ENCODE data around the gene RC3H1.

Gene RC3H1

DNA sequence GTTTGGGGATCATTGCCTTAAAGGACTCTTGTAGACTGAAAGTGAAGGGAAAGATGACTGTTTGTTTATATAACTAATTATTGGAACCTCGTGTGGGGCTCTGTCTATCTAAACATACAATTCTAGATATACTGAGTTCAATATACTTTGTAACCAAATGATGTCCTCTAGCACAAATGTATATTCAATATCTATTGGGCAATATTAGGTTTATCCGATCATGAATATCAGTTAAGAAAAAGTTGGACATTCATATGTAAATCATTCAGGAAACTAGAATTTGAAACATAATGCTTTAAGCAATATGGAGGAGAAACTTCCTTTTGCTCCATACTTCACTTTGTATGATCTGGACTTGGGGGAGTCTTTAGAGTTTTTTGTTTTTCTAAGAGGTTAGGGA, 8.9 kb upstream of the RC3H1 start:
- Histone ChIP-seq H3K4me1 (ENCODE audit: control insufficient read depth in 1 of 2, insufficient read depth in 1 of 2, low read depth in 1 of 2, low read length in 1 of 2) (no peaks in the 10 kb centered on the region), H3K9me3 (no peaks in the 10 kb centered on the region), H3K36me3 (no peaks in the 10 kb centered on the region), H3K27me3 (no peaks in the 10 kb centered on the region), H3K27ac (no peak overlapping the region), H3K4me3 (ENCODE audit: low read depth in 1 of 2, low read length in 1 of 2) (no peak overlapping the region)
- TF ChIP-seq, protein P1, sequence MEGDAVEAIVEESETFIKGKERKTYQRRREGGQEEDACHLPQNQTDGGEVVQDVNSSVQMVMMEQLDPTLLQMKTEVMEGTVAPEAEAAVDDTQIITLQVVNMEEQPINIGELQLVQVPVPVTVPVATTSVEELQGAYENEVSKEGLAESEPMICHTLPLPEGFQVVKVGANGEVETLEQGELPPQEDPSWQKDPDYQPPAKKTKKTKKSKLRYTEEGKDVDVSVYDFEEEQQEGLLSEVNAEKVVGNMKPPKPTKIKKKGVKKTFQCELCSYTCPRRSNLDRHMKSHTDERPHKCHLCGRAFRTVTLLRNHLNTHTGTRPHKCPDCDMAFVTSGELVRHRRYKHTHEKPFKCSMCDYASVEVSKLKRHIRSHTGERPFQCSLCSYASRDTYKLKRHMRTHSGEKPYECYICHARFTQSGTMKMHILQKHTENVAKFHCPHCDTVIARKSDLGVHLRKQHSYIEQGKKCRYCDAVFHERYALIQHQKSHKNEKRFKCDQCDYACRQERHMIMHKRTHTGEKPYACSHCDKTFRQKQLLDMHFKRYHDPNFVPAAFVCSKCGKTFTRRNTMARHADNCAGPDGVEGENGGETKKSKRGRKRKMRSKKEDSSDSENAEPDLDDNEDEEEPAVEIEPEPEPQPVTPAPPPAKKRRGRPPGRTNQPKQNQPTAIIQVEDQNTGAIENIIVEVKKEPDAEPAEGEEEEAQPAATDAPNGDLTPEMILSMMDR (IDR thresholded peaks at IDR 0.05): no peak

DNA sequence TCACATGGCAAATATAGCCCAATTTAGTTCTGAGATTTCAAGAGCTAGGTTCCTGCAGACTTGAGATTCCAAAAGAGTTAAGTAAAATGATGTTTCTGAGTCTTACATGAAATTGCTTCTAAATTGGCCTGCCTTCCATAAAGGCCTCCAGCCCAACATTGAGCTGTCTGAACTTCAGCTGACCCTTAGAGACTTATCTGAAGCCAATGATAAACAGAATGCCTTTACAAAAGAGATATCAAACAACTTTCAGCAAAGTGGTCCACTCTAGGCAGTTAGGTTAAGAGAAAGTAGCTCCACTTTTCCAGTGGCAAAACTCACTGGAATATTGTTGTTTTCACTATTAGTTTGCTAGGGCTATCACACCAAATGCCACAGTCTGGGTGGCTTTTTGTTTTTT, 6.3 kb upstream of the RC3H1 start:
- no peak overlapping the region for H3K4me3 ChIP-seq (ENCODE audit: low read depth in 1 of 2, low read length in 1 of 2)
- H3K4me1 ChIP-seq (ENCODE audit: control insufficient read depth in 1 of 2, insufficient read depth in 1 of 2, low read depth in 1 of 2, low read length in 1 of 2): peaks cover 4 to 5% of the 10 kb centered on the region in 2 experiments

DNA sequence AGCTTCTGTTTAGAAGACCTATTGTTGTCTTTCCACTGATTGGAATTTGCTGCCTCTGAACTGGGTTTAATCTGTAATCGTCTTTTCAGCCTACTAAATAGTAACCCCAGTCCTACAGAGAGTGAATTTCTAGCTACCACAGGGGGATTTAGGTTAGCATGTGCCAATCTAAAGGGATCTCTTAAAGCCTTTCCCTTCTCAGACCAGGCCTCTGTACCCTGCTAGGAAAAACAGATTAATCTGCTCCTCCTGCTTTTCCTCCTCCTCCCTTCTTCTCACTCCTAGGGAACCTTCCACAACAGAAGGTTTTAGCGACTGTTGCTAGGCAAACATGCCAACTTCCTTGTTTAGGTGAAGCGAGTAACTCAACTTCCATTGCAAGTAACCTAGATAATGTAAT, 1.3 kb upstream of the RC3H1 start:
- peak overlapping the region; percentile 68 to 94 for H3K4me3 ChIP-seq (ENCODE audit: low read depth in 1 of 2, low read length in 1 of 2)
- H3K27me3 ChIP-seq: no peaks in the 10 kb centered on the region
- H3K36me3 ChIP-seq: peaks cover 7% of the 10 kb centered on the region
- peak overlapping the region; percentile 94 for H3K27ac ChIP-seq
- peaks cover 40 to 42% of the 10 kb centered on the region in 2 experiments for H3K4me1 ChIP-seq (ENCODE audit: control insufficient read depth in 1 of 2, insufficient read depth in 1 of 2, low read depth in 1 of 2, low read length in 1 of 2)
- TF ChIP-seq, protein P1 (IDR thresholded peaks at IDR 0.05): no peak
- H3K9me3 ChIP-seq: no peaks in the 10 kb centered on the region

More for the DNA sequence above, 6.3 kb upstream of the RC3H1 start:
- Histone ChIP-seq H3K9me3 (no peaks in the 10 kb centered on the region), H3K36me3 (no peaks in the 10 kb centered on the region), H3K27me3 (no peaks in the 10 kb centered on the region), H3K27ac (no peak overlapping the region)
- TF ChIP-seq, protein P1 (IDR thresholded peaks at IDR 0.05): no peak

DNA sequence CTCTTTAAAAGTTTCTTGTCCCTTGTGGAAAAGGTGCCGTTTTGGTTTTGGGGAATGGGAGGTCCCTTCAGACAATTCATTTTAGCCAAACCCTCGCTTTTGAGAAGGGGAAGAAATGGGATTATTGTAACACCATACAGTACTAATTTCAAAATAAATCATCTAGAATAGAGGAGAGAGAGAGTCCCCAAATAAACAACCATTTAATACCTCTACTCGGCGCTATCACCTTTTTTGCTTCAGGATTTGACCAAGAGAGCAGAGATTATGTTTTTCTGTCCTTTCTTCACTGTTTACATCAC, 770 bp upstream of the RC3H1 start:
- Histone ChIP-seq H3K36me3 (peaks cover 7% of the 10 kb centered on the region), H3K9me3 (no peaks in the 10 kb centered on the region), H3K4me1 (ENCODE audit: control insufficient read depth in 1 of 2, insufficient read depth in 1 of 2, low read depth in 1 of 2, low read length in 1 of 2) (peaks cover 45 to 47% of the 10 kb centered on the region in 2 experiments), H3K4me3 (ENCODE audit: low read depth in 1 of 2, low read length in 1 of 2) (peak overlapping the region; percentile 68 to 94), H3K27ac (peak overlapping the region; percentile 94), H3K27me3 (no peaks in the 10 kb centered on the region)
- TF ChIP-seq, protein P1 (IDR thresholded peaks at IDR 0.05): no peak

DNA sequence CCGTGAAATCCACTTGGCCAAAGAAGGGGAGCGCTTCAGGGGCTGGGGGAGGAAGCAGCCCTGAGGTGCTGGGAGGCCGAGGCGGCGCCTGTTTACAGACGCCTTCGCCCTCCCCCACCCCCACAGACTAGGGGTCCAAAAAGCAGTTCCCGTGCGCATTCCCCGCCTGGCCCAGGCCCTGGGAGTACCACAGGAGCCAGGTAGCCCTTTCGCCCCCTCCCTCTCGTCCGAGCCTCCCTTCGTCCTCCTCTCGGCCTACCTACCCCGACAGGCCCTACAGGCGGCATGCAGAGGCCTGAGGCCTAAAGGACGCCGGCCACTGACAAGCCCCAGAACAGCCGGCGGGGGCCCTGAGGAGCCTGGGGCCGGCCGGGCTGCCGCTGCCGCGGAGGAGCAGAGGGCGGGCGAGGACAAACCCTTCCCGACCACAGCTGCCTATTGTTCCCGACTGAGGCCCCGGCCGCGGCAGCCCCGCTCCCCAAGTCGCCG, 522 bp downstream of the RC3H1 start:
- H3K27ac ChIP-seq: peak overlapping the region; percentile 94
- no peaks in the 10 kb centered on the region for H3K27me3 ChIP-seq
- TF ChIP-seq, protein P1 (IDR thresholded peaks at IDR 0.05): no peak
- H3K4me1 ChIP-seq (ENCODE audit: control insufficient read depth in 1 of 2, insufficient read depth in 1 of 2, low read depth in 1 of 2, low read length in 1 of 2): peaks cover 50 to 53% of the 10 kb centered on the region in 2 experiments
- no peaks in the 10 kb centered on the region for H3K9me3 ChIP-seq
- H3K36me3 ChIP-seq: peaks cover 7% of the 10 kb centered on the region
- H3K4me3 ChIP-seq (ENCODE audit: low read depth in 1 of 2, low read length in 1 of 2): peak overlapping the region; percentile 68 to 94

DNA sequence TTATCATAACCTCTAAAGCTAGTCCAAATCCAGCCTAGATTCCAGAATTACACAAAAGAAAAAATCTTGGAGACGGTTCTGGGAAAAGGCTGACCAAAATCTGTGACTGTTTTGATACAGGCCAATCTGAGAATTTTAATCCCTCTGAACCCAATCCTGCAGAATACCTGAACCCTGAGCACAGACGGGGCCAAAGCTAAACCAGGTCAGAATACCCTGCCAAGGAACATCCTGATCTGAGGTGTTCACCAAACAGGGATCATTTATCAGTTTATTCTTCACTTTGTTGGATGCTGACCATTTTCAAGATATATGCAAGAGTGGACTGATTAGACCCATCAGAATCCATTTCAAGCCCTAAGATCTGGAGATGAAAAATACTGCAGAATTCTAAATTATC, 3.6 kb downstream of the RC3H1 start:
- H3K27me3 ChIP-seq: no peaks in the 10 kb centered on the region
- peaks cover 46 to 56% of the 10 kb centered on the region in 2 experiments for H3K4me1 ChIP-seq (ENCODE audit: control insufficient read depth in 1 of 2, insufficient read depth in 1 of 2, low read depth in 1 of 2, low read length in 1 of 2)
- H3K9me3 ChIP-seq: no peaks in the 10 kb centered on the region
- TF ChIP-seq, protein P1 (IDR thresholded peaks at IDR 0.05): no peak
- no peak overlapping the region for H3K4me3 ChIP-seq (ENCODE audit: low read depth in 1 of 2, low read length in 1 of 2)
- H3K36me3 ChIP-seq: peaks cover 7% of the 10 kb centered on the region
- H3K27ac ChIP-seq: no peak overlapping the region
